Mammary epithelial cell (primary cell): ENCODE measurements around the gene RSL24D1.

ENCODE experiments used
- EZH2 ChIP-seq: IDR thresholded peaks from 2 replicates; pipeline ENCODE4 v1.6.1; 2012; ENCODE audit warnings: low read length, inconsistent platforms, borderline replicate concordance
- TF ChIP-seq, protein P1 (sequence below), 2 donors: IDR thresholded peaks in 1 of 2; conservative IDR thresholded peaks in 1 of 2; 2 replicates each; pipeline ENCODE4 v1.5.1; 2011 to 2012; ENCODE audit warnings: inconsistent platforms in 2 of 2, low read length in 2 of 2, mild to moderate bottlenecking in 2 of 2, control low read depth in 1 of 2, low read depth in 1 of 2; ENCODE audit not compliant: insufficient read depth in 1 of 2; ENCODE audit errors: extremely low read depth in 1 of 2

- TF ChIP-seq, protein P1, sequence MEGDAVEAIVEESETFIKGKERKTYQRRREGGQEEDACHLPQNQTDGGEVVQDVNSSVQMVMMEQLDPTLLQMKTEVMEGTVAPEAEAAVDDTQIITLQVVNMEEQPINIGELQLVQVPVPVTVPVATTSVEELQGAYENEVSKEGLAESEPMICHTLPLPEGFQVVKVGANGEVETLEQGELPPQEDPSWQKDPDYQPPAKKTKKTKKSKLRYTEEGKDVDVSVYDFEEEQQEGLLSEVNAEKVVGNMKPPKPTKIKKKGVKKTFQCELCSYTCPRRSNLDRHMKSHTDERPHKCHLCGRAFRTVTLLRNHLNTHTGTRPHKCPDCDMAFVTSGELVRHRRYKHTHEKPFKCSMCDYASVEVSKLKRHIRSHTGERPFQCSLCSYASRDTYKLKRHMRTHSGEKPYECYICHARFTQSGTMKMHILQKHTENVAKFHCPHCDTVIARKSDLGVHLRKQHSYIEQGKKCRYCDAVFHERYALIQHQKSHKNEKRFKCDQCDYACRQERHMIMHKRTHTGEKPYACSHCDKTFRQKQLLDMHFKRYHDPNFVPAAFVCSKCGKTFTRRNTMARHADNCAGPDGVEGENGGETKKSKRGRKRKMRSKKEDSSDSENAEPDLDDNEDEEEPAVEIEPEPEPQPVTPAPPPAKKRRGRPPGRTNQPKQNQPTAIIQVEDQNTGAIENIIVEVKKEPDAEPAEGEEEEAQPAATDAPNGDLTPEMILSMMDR (conservative IDR thresholded peaks at IDR 0.05 in 1 of 2, IDR thresholded peaks at IDR 0.05 in 1 of 2; ENCODE audit: extremely low read depth in 1 of 2, insufficient read depth in 1 of 2, low read depth in 1 of 2, low read length in 2 of 2) = peak; percentile 63 to 81
- no peak for TF ChIP-seq EZH2
Measured at GRCh38 chr15:55168350-55168974, 28.3 kb downstream of the RSL24D1 start.
